ENCODE results near the gene CFAP299. TPM values are rescaled to one million over a fixed set of nuclear protein-coding genes. Genes with fewer than 3 reads are reported as not detected.

Gene CFAP299
- total RNA-seq, 1 experiment from 2014 or later: not detected

- Histone ChIP-seq H3K4me3 (ENCODE audit: low read depth, low read length, poor library complexity, severe bottlenecking) (no peak overlapping the region), H3K36me3 (ENCODE audit: insufficient read depth, low read length, poor library complexity, severe bottlenecking) (no peaks in the 10 kb centered on the region), H3K27me3 (replicated peaks; ENCODE audit: insufficient read depth, low read depth, low read length, poor library complexity) (no peaks in the 10 kb centered on the region), H3K9me3 (ENCODE audit: low read depth, low read length, poor library complexity, severe bottlenecking) (no peaks in the 10 kb centered on the region), H3K4me1 (ENCODE audit: insufficient read depth, low read length, poor library complexity, severe bottlenecking) (no peaks in the 10 kb centered on the region), H3K27ac (ENCODE audit: low read depth, low read length, poor library complexity, severe bottlenecking) (no peak overlapping the region)
- TF ChIP-seq EZH2 (IDR thresholded peaks at IDR 0.05; ENCODE audit: borderline replicate concordance, low read depth, low read length, poor library complexity, severe bottlenecking) (no peak), CTCF (conservative IDR thresholded peaks at IDR 0.05; ENCODE audit: low read depth, low read length) (no peak)
- ChIA-PET POLR2A (ENCODE audit: low non-redundant PET) (no interaction called here), CTCF (no interaction called here)
- no TSS peak for BruUV-seq (replicated peaks)
- intact Hi-C loops (cut with micrococcal nuclease; ENCODE audit: unreplicated experiment): no loop called here
- no peak for DNase-seq (ENCODE audit: low spot score)
Observed at GRCh38 chr4:80463509-80463908, 128.0 kb downstream of the CFAP299 start.

- no peaks in the 10 kb centered on the region for H3K27me3 ChIP-seq (replicated peaks; ENCODE audit: insufficient read depth, low read depth, low read length, poor library complexity)
Observed at GRCh38 chr4:80465238-80465637, 129.7 kb downstream of the CFAP299 start.

GRCh38 chr4:80465736-80466135, 130.2 kb downstream of the CFAP299 start:
- no peak overlapping the region for H3K4me3 ChIP-seq (ENCODE audit: low read depth, low read length, poor library complexity, severe bottlenecking)
- no peak for DNase-seq (ENCODE audit: low spot score)
- H3K4me1 ChIP-seq (ENCODE audit: insufficient read depth, low read length, poor library complexity, severe bottlenecking): no peaks in the 10 kb centered on the region
- H3K27me3 ChIP-seq (replicated peaks; ENCODE audit: insufficient read depth, low read depth, low read length, poor library complexity): no peaks in the 10 kb centered on the region
- BruUV-seq (replicated peaks): no TSS peak
- ChIA-PET POLR2A (ENCODE audit: low non-redundant PET) (no interaction called here), CTCF (no interaction called here)
- no peak overlapping the region for H3K27ac ChIP-seq (ENCODE audit: low read depth, low read length, poor library complexity, severe bottlenecking)
- intact Hi-C loops (cut with micrococcal nuclease; ENCODE audit: unreplicated experiment): no loop called here
- no peaks in the 10 kb centered on the region for H3K9me3 ChIP-seq (ENCODE audit: low read depth, low read length, poor library complexity, severe bottlenecking)
- no peaks in the 10 kb centered on the region for H3K36me3 ChIP-seq (ENCODE audit: insufficient read depth, low read length, poor library complexity, severe bottlenecking)
- no peak for TF ChIP-seq EZH2 (IDR thresholded peaks at IDR 0.05; ENCODE audit: borderline replicate concordance, low read depth, low read length, poor library complexity, severe bottlenecking)
- no peak for TF ChIP-seq CTCF (conservative IDR thresholded peaks at IDR 0.05; ENCODE audit: low read depth, low read length)

More at GRCh38 chr4:80465238-80465637, 129.7 kb downstream of the CFAP299 start:
- H3K4me3 ChIP-seq (ENCODE audit: low read depth, low read length, poor library complexity, severe bottlenecking): no peak overlapping the region
- BruUV-seq (replicated peaks): no TSS peak
- no peaks in the 10 kb centered on the region for H3K4me1 ChIP-seq (ENCODE audit: insufficient read depth, low read length, poor library complexity, severe bottlenecking)
- H3K27ac ChIP-seq (ENCODE audit: low read depth, low read length, poor library complexity, severe bottlenecking): no peak overlapping the region
- H3K36me3 ChIP-seq (ENCODE audit: insufficient read depth, low read length, poor library complexity, severe bottlenecking): no peaks in the 10 kb centered on the region
- CTCF ChIA-PET: no interaction called here
- TF ChIP-seq EZH2 (IDR thresholded peaks at IDR 0.05; ENCODE audit: borderline replicate concordance, low read depth, low read length, poor library complexity, severe bottlenecking) (no peak), CTCF (conservative IDR thresholded peaks at IDR 0.05; ENCODE audit: low read depth, low read length) (no peak)
- no peak for DNase-seq (ENCODE audit: low spot score)
- intact Hi-C loops (cut with micrococcal nuclease; ENCODE audit: unreplicated experiment): no loop called here
- POLR2A ChIA-PET (ENCODE audit: low non-redundant PET): no interaction called here
- H3K9me3 ChIP-seq (ENCODE audit: low read depth, low read length, poor library complexity, severe bottlenecking): no peaks in the 10 kb centered on the region
